WTC11 (cell line): Measurements from ENCODE around the gene GDAP1L1.

ENCODE experiments used
- CBFB ChIP-seq: sonication (generic); formaldehyde crosslinking; IDR thresholded peaks from 2 replicates; pipeline ENCODE4 v1.8.1; 2022; ENCODE audit warnings: mild to moderate bottlenecking, low read depth, missing genetic modification reagents
- TEAD4 ChIP-seq: sonication (generic); formaldehyde crosslinking; IDR thresholded peaks from 2 replicates; pipeline ENCODE4 v1.8.0; 2022; ENCODE audit warnings: mild to moderate bottlenecking, missing genetic modification reagents
- TF ChIP-seq, protein P1 (sequence below): fragments of 200-600 bp; IDR thresholded peaks from 2 replicates; pipeline ENCODE4 v1.8.0; 2022; ENCODE audit warnings: antibody characterized with exemption
- TF ChIP-seq, protein P2 (sequence below): sonication (generic); formaldehyde crosslinking; IDR thresholded peaks from 2 replicates; pipeline ENCODE4 v1.8.0; 2022; ENCODE audit warnings: mild to moderate bottlenecking, missing genetic modification reagents

DNA sequence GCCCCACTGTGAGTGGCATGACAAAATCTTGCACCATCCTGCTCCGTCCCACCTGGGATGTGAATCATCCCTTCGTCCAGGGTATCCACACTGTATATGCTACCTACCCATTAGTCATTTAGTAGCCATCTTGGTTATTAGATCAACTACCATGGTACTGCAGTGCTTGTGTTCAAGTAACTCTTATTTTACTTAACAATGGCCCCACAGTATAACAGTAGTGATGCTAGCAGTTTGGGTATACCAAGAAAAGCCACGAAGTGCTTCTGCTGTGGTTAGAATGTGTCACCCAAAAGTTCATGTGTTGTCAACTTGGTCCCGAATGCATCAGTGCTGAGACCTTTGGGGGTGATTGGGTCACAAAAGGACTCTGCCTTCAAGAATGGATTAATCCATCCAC lies 48.2 kb upstream of the GDAP1L1 start:
- TF ChIP-seq, protein P1, sequence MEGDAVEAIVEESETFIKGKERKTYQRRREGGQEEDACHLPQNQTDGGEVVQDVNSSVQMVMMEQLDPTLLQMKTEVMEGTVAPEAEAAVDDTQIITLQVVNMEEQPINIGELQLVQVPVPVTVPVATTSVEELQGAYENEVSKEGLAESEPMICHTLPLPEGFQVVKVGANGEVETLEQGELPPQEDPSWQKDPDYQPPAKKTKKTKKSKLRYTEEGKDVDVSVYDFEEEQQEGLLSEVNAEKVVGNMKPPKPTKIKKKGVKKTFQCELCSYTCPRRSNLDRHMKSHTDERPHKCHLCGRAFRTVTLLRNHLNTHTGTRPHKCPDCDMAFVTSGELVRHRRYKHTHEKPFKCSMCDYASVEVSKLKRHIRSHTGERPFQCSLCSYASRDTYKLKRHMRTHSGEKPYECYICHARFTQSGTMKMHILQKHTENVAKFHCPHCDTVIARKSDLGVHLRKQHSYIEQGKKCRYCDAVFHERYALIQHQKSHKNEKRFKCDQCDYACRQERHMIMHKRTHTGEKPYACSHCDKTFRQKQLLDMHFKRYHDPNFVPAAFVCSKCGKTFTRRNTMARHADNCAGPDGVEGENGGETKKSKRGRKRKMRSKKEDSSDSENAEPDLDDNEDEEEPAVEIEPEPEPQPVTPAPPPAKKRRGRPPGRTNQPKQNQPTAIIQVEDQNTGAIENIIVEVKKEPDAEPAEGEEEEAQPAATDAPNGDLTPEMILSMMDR, result no peak
- no peak for TF ChIP-seq CBFB
- no peak for TF ChIP-seq TEAD4 (CRISPR knock-in tag)
- TF ChIP-seq, protein P2, sequence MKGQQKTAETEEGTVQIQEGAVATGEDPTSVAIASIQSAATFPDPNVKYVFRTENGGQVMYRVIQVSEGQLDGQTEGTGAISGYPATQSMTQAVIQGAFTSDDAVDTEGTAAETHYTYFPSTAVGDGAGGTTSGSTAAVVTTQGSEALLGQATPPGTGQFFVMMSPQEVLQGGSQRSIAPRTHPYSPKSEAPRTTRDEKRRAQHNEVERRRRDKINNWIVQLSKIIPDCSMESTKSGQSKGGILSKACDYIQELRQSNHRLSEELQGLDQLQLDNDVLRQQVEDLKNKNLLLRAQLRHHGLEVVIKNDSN (CRISPR knock-in tag), result no peak
